HG03378 (cell line): Measurements from ENCODE around the gene PARK7.

Experiments used
- ATAC-seq: cut with Tn5 transposase; IDR thresholded peaks from one replicate; pipeline ENCODE4 v1.9.1; 2021; ENCODE audit warnings: mild to moderate bottlenecking, moderate library complexity; ENCODE audit not compliant: unreplicated experiment

PARK7 gene

DNA sequence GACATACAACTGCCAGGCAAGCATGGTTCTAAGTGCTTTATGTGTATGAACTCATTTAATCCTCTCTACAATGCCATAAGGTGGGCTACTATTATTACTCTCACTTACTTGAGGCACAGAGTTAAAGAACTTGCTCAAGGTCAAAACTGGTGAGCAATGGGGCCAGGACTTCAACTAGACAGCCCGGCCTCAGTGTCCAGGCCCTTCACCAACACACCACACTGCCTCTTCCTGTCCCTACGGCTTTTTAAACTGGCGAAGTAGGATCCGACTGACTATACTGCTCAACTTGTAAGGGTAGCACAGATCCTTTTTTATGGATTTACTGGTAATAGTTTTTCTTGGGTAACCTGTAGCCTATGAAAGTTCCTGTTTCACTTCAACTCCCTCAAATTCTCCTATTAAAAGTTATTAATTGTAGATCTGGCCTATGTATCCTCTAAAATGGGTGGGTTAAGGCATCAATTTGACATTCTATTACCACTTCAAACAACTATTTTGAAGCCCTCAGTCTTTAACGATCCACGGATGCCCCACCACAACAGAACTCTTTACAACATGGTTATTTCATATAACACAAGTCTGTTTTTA is 60.3 kb downstream of the PARK7 start:
- ATAC-seq, result no peak

GRCh38 chr1:8022395-8023286 is 61.1 kb downstream of the PARK7 start:
- no peak for ATAC-seq

DNA sequence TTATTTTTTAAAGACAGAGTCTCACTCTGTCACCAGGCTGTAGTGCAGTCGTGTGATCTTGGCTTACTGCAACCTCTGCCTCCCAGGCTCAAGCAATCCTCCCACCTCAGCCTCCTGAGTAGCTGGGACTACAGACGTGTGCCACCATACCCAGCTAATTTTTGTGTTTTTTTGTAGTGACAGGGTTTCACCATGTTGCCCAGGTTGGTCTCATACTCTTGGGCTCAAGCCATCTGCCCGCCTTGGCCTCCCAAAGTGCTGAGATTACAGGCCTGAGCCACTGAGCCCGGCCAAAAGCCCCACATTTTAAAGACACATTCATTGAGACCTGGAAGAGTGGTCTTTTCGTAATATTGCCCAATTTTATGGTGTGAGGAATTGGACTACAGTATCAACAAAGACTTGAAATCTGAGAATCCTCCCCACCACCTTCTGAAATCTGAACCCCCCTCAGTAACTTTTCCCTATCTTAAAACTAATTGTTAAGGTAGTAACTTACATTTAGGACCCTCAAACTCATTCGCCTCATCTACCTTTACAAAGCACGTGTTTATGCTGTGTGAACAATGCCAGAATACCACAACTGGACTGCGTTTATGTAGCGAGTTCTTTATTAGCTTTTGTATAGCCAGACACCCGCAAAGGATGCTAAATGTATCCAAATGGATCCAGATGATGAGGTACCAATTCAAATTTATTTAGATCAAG is 61.9 kb downstream of the PARK7 start:
- no peak for ATAC-seq

- no peak for ATAC-seq
Observed at GRCh38 chr1:8023995-8024313, 62.4 kb downstream of the PARK7 start.

DNA sequence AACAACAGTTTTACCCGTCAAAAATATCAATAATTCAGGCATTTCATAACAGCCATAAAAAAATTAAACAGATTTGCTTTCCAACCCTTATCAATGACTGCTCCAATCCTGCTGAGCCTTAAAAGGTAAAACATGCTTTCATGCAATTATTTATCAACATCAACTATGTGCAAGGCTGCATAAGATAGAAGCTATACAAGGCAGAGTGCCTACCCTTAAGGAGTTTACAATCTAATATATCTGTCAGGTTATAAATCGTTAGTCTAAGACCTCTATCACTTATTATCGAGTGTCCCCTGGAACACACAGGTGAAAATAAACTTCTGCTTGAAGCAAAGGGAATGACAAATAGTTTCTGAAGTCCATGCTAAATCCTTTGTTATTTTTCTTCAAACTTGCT is 62.8 kb downstream of the PARK7 start:
- ATAC-seq, result no peak

GRCh38 chr1:8025061-8025670 is 63.7 kb downstream of the PARK7 start:
- ATAC-seq, result no peak

DNA sequence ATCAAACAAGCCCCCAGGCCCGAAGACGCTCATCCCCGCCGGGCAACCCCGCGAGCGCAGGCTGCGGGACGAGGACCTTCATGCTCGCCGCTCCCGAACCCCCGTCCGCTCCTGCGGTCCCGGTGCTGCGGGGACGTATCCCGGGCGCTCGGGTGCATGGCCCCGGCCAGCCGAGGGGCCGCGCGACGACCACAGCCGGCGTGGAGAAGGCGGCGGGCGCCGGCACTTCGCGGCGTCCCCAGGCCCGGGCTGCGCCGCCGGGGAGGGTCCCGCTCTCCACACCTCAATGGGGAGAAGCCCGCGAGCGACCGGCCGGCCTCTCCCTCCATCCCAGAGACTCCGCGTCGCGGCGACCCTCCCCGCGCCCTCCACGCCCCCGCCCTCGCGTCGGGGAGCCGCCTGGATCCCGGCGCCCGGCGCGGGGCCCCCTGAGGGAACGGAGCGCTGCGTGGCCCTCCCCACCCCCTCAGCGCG is 64.2 kb downstream of the PARK7 start:
- no peak for ATAC-seq

GRCh38 chr1:8026153-8026975 is 64.9 kb downstream of the PARK7 start, which contains the start of gene ERRFI1:
TSS of gene ERRFI1 (minus strand) at chr1:8026309. CDS start at chr1:8015619, 10,690 bp downstream.
- no peak for ATAC-seq

DNA sequence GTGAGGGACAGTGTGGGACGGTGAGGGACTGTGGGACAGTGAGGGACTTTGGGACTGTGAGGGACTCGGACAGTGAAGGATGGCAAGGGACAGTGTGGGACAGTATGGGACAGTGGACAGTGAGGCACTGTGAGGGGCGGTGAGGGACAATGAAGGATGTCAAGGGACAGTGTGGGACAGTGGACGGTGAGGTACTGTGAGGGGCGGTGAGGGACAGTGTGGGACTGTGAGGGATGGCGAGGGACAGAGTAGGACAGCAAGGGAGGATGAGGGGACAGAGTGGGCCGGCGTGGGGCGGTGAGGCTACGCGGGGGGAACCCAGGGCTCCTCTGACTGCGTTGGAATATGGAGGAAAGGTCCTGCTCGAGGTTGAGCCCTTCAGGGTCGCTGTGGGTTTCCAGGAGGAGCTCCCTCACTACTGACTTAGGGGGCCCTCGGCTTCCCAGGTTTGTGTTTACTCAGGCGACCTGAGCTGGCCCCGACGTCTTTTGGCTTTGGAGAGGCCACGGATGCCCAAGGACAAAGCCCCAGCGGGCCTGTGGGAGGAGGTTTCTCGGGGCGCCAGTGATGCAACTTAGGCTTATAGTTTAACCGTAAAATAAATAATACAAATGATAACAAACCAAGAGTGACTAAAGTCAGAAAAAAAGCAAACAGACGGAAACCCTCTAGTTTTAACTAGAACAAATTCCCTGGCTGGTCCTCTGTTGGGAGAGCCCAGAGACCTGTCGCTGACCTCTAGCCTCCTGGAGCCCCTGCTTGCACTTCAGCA is 65.7 kb downstream of the PARK7 start:
- no peak for ATAC-seq

DNA sequence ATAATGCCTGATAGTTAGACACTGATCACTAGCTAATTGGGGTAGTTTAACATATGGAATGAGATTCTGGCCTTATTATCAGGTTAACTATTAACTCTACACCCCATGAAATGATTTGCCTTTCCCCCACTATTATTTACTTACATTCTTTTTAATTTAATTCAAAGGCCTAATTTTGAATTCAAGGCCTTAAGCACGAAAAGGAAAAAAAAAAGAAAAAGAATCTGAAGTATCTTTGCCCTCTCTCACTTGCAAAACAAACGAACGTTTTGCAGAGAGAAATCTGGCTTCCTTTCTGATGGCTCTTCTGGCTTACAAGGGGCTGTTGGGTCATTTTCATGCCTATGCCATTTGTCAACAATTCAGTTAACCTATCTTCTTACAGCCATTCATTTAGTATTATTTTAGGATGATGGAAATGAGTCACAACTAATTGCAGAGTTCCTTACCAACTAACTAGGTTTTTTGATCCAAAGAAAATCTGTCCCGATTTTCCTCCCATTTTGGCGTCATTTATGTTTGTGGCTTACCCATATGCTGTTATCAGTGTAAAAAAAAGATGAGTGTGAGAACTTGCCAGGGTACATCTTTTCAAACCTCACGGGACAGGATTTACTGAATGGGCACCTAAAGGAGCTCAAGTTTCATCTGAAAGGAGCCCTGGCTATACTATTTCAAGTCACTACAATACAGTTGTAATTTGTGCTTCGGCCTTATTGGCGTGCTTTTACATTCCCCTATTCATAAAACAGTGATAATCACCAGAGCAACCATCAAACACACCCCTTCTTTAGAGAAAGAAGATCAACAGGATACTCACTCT is 66.4 kb downstream of the PARK7 start:
- ATAC-seq, result no peak

DNA sequence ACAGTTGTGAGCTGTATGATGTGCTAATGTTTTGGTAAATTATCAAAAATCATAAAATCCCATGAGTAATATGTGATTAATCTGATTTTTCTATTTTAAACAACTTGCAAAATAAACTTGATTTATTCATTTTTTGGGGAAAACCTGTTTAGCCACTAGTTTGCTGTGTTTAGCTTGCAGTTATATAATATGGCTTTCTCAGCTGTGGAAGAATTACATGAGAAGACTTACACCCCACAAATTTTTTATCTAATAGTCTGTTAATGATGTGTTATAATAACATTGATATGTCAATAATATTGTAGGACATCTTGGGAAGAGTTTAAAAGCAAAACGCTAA is 67.0 kb downstream of the PARK7 start:
- no peak for ATAC-seq

DNA sequence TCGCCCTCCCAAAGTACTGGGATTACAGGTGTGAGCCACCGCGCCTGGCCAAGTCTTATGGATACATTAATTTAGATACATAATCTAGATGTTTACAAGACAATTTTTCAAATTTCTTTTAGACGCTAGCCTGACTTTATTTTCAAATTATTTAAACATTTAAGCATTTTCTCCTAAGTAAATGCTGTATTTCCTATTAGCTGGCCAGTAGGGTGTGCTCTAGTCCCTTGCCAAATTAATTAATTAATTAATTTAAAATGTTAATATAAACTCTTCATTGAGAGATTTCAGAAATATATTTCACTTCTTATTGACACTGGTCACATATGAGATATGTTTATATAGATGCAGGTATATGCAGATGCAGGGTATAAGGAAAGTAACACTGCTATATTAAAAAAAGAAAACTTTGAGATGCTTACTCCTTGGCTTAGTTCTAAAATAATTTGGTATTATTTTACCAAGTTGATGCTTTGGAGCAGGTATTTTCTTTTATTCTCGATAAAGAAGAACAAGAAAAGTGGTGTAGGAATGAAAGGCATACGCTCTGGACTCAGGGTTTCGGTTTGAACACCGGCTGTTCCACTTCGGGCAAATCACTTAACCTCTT is 69.8 kb downstream of the PARK7 start:
- no peak for ATAC-seq

DNA sequence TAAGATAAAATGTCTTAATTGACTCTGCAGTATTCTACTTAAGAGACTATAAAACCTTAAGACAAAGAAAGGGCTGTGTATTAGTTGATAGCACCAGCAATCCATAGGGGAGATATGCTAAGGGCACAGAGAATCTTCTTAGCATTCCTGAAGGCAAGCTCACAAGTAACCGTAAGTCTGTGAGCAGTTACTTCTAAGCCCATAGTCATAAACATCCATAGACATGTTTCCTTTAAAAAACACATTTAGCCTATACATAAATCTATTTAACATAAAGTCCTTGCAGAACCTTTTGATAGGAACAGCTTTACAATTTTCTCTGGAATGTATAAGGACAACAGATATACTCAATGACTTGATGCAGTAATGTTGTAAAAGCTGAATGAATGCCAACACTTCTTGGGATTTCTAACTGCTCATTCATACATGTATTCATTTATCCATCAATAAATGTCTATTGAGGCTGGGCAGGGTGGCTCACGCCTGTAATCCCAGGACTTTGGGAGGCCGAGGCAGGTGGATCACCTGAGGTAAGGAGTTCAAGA is 70.9 kb downstream of the PARK7 start:
- no peak for ATAC-seq

DNA sequence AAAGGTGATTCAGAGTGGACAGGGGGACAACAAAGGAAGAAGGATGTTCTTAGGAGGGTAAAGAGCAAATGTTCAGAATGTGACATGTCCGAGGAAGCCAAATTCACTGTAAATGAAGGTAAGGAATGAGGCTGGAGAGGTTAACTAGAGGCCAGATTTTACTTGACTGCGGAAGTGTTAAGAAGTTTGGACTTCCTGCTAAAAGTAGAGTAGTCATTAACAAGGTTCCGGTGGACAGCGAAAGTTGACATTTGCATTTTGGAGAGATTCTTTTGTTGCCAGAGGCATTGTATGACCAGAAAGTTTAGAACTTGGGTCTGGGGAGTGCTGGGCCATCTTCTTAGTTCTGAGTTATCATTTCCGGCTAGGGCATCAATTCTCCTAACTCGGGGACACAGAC is 71.8 kb downstream of the PARK7 start:
- ATAC-seq, result no peak
